IMR-90 (cell line): ENCODE results near the gene AATF. TPM values are rescaled to one million over a fixed set of nuclear protein-coding genes. Genes with fewer than 3 reads are reported as not detected.

Experiments
- ATAC-seq: fragments of 200-7000 bp; cut with Tn5 transposase; 2 replicates; pipeline ENCODE4 v1.9.1; 2020; ENCODE audit warnings: low read depth, mild to moderate bottlenecking, moderate library complexity
- BruUV-seq: library from RNA; stranded (reverse); fragments of 400-500 nt; replicated peaks from 2 replicates; lab custom pipeline; 2021; lab: Mats Ljungman, UMichigan
- CTCF ChIA-PET: fragments of 300-600 bp; formaldehyde crosslinking; extraction: SDS; loops from one replicate; lab custom pipeline; 2021; ENCODE audit warnings: antibody characterized with exemption; lab: Yijun Ruan, JAX
- POLR2A ChIA-PET: fragments of 300-600 bp; sonication (Branson Sonifier 250); formaldehyde crosslinking; loops from one replicate; lab custom pipeline; 2022; ENCODE audit warnings: antibody characterized with exemption; ENCODE audit not compliant: unreplicated experiment; lab: Charles Lee
- DNase-seq: peaks from one replicate; pipeline ENCODE4 v3.0.0; 2013
- H2AFZ ChIP-seq: replicated peaks from 2 replicates; pipeline ENCODE3; 2013; ENCODE audit warnings: low read length, mild to moderate bottlenecking; ENCODE audit not compliant: poor library complexity
- H2AK5ac ChIP-seq: 2 replicates; pipeline ENCODE4 v1.6.1; 2013; ENCODE audit warnings: low read depth, low read length, inconsistent platforms
- H2AK9ac ChIP-seq: replicated peaks from 2 replicates; pipeline ENCODE3; 2013; ENCODE audit warnings: mild to moderate bottlenecking, low read depth, low read length, moderate library complexity; ENCODE audit not compliant: poor library complexity
- H2BK120ac ChIP-seq: 2 replicates; pipeline ENCODE4 v1.6.1; 2013; ENCODE audit warnings: low read depth, low read length, inconsistent platforms
- H2BK15ac ChIP-seq: 3 replicates; pipeline ENCODE4 v1.6.1; 2013; ENCODE audit warnings: low read depth, low read length, inconsistent platforms
- H2BK20ac ChIP-seq: 2 replicates; pipeline ENCODE4 v1.6.1; 2013; ENCODE audit warnings: low read depth, mild to moderate bottlenecking, inconsistent platforms, low read length, moderate library complexity
- H2BK5ac ChIP-seq: 2 replicates; pipeline ENCODE4 v1.6.1; 2013; ENCODE audit warnings: mild to moderate bottlenecking, low read depth, low read length, inconsistent platforms; ENCODE audit not compliant: poor library complexity, severe bottlenecking
- H3K14ac ChIP-seq: replicated peaks from 2 replicates; pipeline ENCODE4 v1.6.1; 2013; ENCODE audit warnings: low read depth, low read length, inconsistent platforms
- H3K18ac ChIP-seq: 2 replicates; pipeline ENCODE4 v1.6.1; 2013; ENCODE audit warnings: low read depth, low read length, control low read depth
- H3K23ac ChIP-seq: 2 replicates; pipeline ENCODE4 v1.6.1; 2013; ENCODE audit warnings: low read depth, low read length, inconsistent platforms
- H3K27ac ChIP-seq: 2 replicates; pipeline ENCODE4 v1.5.1; 2013; ENCODE audit warnings: mild to moderate bottlenecking, control low read depth, low read length; ENCODE audit not compliant: insufficient read depth
- H3K27me3 ChIP-seq: 2 replicates; pipeline ENCODE4 v1.6.1; 2013; ENCODE audit warnings: low read length; ENCODE audit not compliant: control insufficient read depth, insufficient read depth
- H3K36me3 ChIP-seq: 2 replicates; pipeline ENCODE4 v1.6.1; 2013; ENCODE audit warnings: low read length, mixed read lengths; ENCODE audit not compliant: control insufficient read depth, insufficient read depth
- H3K4ac ChIP-seq: 2 replicates; pipeline ENCODE4 v1.6.1; 2013; ENCODE audit warnings: low read depth, low read length, inconsistent platforms
- H3K4me1 ChIP-seq: 2 replicates; pipeline ENCODE4 v1.6.1; 2013; ENCODE audit warnings: low read length, mixed read lengths; ENCODE audit not compliant: control insufficient read depth, insufficient read depth
- H3K4me2 ChIP-seq: 2 replicates; pipeline ENCODE4 v1.6.1; 2013; ENCODE audit warnings: low read depth, mild to moderate bottlenecking, control low read depth, low read length, moderate library complexity
- H3K4me3 ChIP-seq: 2 replicates; pipeline ENCODE4 v1.5.1; 2013; ENCODE audit warnings: low read depth, mild to moderate bottlenecking, control low read depth, low read length, moderate library complexity; ENCODE audit not compliant: insufficient read depth
- H3K56ac ChIP-seq: 2 replicates; pipeline ENCODE4 v1.6.1; 2013; ENCODE audit warnings: low read length, inconsistent platforms; ENCODE audit not compliant: insufficient read depth; ENCODE audit errors: extremely low read depth
- H3K79me1 ChIP-seq, 2 experiments: 2 replicates each; pipeline ENCODE4 v1.6.1; 2013; ENCODE audit warnings: low read length in 2 of 2, inconsistent platforms in 1 of 2, low read depth in 1 of 2
- H3K9ac ChIP-seq: 2 replicates; pipeline ENCODE4 v1.6.1; 2013; ENCODE audit warnings: low read depth, low read length, control low read depth
- H3K9me1 ChIP-seq: 2 replicates; pipeline ENCODE4 v1.6.1; 2013; ENCODE audit warnings: low read length, inconsistent platforms; ENCODE audit not compliant: insufficient read depth
- H3K9me3 ChIP-seq: 2 replicates; pipeline ENCODE4 v1.6.1; 2013; ENCODE audit warnings: low read length; ENCODE audit not compliant: control insufficient read depth, insufficient read depth
- H4K20me1 ChIP-seq: 2 replicates; pipeline ENCODE4 v1.6.1; 2013; ENCODE audit warnings: low read length, inconsistent platforms; ENCODE audit not compliant: insufficient read depth
- H4K5ac ChIP-seq: 2 replicates; pipeline ENCODE4 v1.6.1; 2013; ENCODE audit warnings: mild to moderate bottlenecking, low read depth, low read length, control low read depth
- H4K8ac ChIP-seq, 2 experiments: 2 replicates each; pipeline ENCODE4 v1.6.1; 2013; ENCODE audit warnings: low read depth in 2 of 2, low read length in 2 of 2, control low read depth in 1 of 2, inconsistent platforms in 1 of 2
- H4K91ac ChIP-seq: 2 replicates; pipeline ENCODE4 v1.6.1; 2013; ENCODE audit warnings: low read depth, low read length, inconsistent platforms; ENCODE audit not compliant: insufficient read depth
- BHLHE40 ChIP-seq: fragments of 150-350 bp; IDR thresholded peaks from 2 replicates; pipeline ENCODE4 v1.6.1; 2016; ENCODE audit warnings: mild to moderate bottlenecking, low read depth, low read length
- MAZ ChIP-seq: IDR thresholded peaks from 2 replicates; pipeline ENCODE4 v1.6.1; 2012; ENCODE audit warnings: low read depth, mild to moderate bottlenecking, low read length, improper control_type of control experiment, moderate library complexity, borderline replicate concordance
- MXI1 ChIP-seq: IDR thresholded peaks from 2 replicates; pipeline ENCODE4 v1.6.1; 2012; ENCODE audit warnings: low read depth, mild to moderate bottlenecking, low read length, moderate library complexity, borderline replicate concordance
- NFE2L2 ChIP-seq: fragments of 150-350 bp; IDR thresholded peaks from 2 replicates; pipeline ENCODE4 v1.6.1; 2016; ENCODE audit warnings: low read depth, mild to moderate bottlenecking, low read length
- POLR2A ChIP-seq: IDR thresholded peaks from 2 replicates; pipeline ENCODE4 v1.6.1; 2012; ENCODE audit warnings: mild to moderate bottlenecking, low read depth, low read length
- RAD21 ChIP-seq: IDR thresholded peaks from 2 replicates; pipeline ENCODE4 v1.6.1; 2012; ENCODE audit warnings: low read length, improper control_type of control experiment
- WGBS, 2 experiments: methylation state at CpG; one replicate each; pipeline versions ENCODE4 v1.1.5 to v1.1.7; 2013; ENCODE audit warnings: missing lambda C conversion rate in 2 of 2; ENCODE audit not compliant: insufficient read length in 1 of 2; ENCODE audit errors: extremely low coverage in 2 of 2; 5-methylcytosine and 5-hydroxymethylcytosine counted together
- dilution Hi-C: fragments of 300-500 bp; cut with HindIII; formaldehyde crosslinking; loops from one replicate; pipeline ENCODE4 v1.14.3; 2018; ENCODE audit warnings: low sequenced_read_pairs; ENCODE audit not compliant: unreplicated experiment
- in situ Hi-C: fragments of 300-500 bp; cut with MboI; formaldehyde crosslinking; loops from 3 replicates; pipeline ENCODE4 v1.14.3; 2019; ENCODE audit warnings: low sequenced_read_pairs, inconsistent platforms, mixed read lengths
- intact Hi-C: fragments of 100-400 bp; cut with micrococcal nuclease; formaldehyde crosslinking; loops from 2 replicates; pipeline ENCODE4 v1.10.0; 2022
- polyA plus RNA-seq, 3 experiments: library from polyadenylated mRNA; depleted of rRNA; stranded (reverse); fragments of >200 nt; gene quantifications; 2 replicates each; pipeline ENCODE4 v1.2.3, GENCODE V29; 2012; ENCODE audit warnings: low replicate concordance in 1 of 3
- total RNA-seq: library from RNA; depleted of rRNA; stranded (reverse); fragments of >200 nt; gene quantifications from 2 replicates; pipeline ENCODE4 v1.2.3, GENCODE V29; 2012

AATF gene
- total and polyA plus RNA-seq, 2 of the 4 experiments (the other 2 are of a cell fraction) = 21.0 to 34.8 TPM

DNA sequence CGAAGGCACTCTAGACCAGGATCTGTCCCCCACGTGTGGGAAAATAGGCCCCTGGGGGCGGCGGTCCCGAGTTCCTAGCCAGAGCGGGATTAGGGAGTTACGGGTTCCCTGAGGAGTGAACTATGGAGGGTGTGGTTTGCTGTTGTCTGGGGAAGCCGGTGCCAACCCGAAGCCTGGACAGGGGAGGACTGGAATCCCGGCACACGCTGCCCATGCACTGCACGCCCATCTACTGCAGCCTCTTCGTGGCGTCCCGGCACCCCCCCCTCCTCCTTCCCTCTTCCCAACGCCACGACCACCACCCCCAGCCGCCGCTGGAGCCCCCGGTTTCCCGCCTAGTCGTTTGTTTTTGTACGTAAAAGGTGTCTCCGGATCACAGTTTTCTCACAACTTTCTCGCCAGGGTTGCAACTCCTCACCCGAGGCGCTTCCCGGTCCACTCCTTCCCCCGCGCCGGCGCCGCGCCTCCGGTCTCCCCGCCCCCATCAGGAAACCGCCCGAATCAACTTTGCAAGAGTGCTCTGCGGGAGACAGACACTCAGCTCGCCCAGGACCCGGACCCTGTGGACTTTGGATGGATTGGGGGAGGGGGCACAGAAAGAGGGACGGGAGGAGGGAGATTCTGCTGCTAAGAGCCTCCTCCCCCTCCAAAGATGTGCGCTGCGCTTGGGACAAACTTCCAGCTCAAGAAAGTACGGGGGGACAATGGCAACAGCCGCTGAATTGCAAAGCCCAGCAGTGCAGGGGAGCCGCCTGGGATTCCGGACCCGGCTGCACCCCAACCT, 12.9 kb upstream of the AATF start:
- TF ChIP-seq MXI1 = no peak
- TF ChIP-seq MAZ = no peak
- no peak for TF ChIP-seq BHLHE40
- TF ChIP-seq POLR2A = no peak
- no peak for TF ChIP-seq RAD21
- TF ChIP-seq NFE2L2 = no peak
- Histone ChIP-seq H3K18ac (no peak overlapping the region), H3K4me2 (peak overlapping the region; percentile 60; the same call in 1 of the 2 replicates), H4K91ac (no peak overlapping the region), H3K14ac (no peak overlapping the region), H2AK9ac (peak overlapping the region; percentile 34), H3K4me1 (peaks cover 6% of the 10 kb centered on the region; the same call in 1 of the 2 replicates), H4K8ac (no peak overlapping the region), H3K23ac (no peak overlapping the region), H2AK5ac (no peak overlapping the region), H3K27ac (no peak overlapping the region), H3K56ac (no peak overlapping the region), H4K5ac (no peak overlapping the region), H2BK120ac (no peak overlapping the region), H3K36me3 (no peaks in the 10 kb centered on the region), H2BK15ac (no peak overlapping the region), H3K4me3 (no peak overlapping the region), H4K20me1 (peaks cover 30% of the 10 kb centered on the region), H3K9ac (no peak overlapping the region), H2AFZ (peak overlapping the region; percentile 73), H3K9me3 (peaks cover 17% of the 10 kb centered on the region; the same call in 1 of the 2 replicates), H3K27me3 (peaks cover 98% of the 10 kb centered on the region), H2BK5ac (no peak overlapping the region), H3K9me1 (peaks cover 7% of the 10 kb centered on the region; the same call in 1 of the 2 replicates), H3K79me1 (no peaks in the 10 kb centered on the region), H2BK20ac (no peak overlapping the region), H3K4ac (no peak overlapping the region)
- BruUV-seq = no TSS peak
- intact Hi-C loops = loop anchor here (10.0 kb wide), 1 partner anchor 81 kb away; no protein-coding TSS in a partner anchor
- WGBS, 2 experiments = 0% methylated on average over 5 of the region's 49 CpGs; no CpG with 5 or more reads in 1 of the 2 experiments
- in situ Hi-C loops = no loop called here
- ATAC-seq = no peak
- DNase-seq = no peak
- dilution Hi-C loops = no loop called here
- ChIA-PET POLR2A (no interaction called here), CTCF (no interaction called here)
